ENCODE measurements around the gene HNRNPH3. TPM values are rescaled to one million over a fixed set of nuclear protein-coding genes. Genes with fewer than 3 reads are reported as not detected.

Gene HNRNPH3, protein sequence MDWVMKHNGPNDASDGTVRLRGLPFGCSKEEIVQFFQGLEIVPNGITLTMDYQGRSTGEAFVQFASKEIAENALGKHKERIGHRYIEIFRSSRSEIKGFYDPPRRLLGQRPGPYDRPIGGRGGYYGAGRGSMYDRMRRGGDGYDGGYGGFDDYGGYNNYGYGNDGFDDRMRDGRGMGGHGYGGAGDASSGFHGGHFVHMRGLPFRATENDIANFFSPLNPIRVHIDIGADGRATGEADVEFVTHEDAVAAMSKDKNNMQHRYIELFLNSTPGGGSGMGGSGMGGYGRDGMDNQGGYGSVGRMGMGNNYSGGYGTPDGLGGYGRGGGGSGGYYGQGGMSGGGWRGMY
- polyA plus RNA-seq (2013): 169 and 182 TPM in 2 replicates

DNA sequence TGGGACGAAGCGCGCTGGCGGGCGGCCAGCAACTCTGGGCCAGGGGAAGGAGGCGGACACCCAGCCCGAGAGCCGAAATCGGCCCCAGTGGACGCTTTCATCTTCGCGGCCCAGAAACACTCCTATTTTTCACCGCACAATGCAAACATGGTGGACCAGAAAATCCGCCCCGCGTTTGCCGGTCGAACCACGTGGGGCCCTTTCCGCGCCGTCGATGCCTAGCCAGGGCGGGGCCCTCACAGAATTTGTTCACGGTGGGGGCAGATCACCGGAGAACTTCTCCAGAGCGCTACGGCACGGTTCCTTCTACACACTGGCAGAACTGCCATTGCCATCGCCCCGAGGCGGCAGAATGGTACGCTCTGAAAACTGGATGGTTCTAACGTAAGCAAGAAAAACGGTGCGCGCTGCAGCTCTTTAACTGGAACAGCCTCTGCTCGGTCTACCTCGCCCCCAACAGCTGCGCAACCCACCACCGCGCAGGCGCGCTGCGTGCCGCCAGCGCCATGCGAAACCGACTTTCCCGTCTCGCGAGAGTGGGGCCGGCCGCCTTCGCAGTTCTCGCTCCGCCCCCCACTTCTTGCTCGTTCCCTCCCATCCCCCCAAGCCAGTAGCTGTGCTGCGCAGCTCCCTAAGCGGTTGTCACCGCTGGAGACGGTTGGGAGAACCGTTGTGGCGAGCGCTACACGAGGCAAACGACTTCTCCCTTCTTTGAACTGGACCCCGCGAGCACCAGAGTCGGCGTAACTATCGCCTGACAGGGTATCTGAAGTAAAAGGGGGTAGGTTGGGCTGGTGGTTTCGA is at the start of gene HNRNPH3:
HNRNPH3 (plus strand) TSS at position 610 of the 804 bp plus-strand sequence. CDS start 5,158 bp downstream, outside the sequence.
- Histone ChIP-seq H3K27ac (ENCODE audit: low read depth, low read length) (peak within 1 kb of the TSS; percentile 95), H4K91ac (ENCODE audit: low read depth, low read length) (peak within 1 kb of the TSS; percentile 90), H3K9ac (ENCODE audit: low read length) (peak within 1 kb of the TSS; percentile 99), H3K79me1 (ENCODE audit: low read length) (peaks cover 18% of the 10 kb centered on the region), H2BK120ac (ENCODE audit: insufficient read depth, low read length, poor library complexity) (peak within 1 kb of the TSS; percentile 75), H3K4me1 (ENCODE audit: control insufficient read depth in 1 of 2, insufficient read depth in 2 of 2, low read length in 2 of 2) (peaks cover 6 to 7% of the 10 kb centered on the region in 2 experiments), H3K4me2 (ENCODE audit: low read length) (peak within 1 kb of the TSS; percentile 83), H3K9me3 (ENCODE audit: insufficient read depth, low read depth, low read length) (no peaks in the 10 kb centered on the region), H4K12ac (ENCODE audit: low read depth, low read length) (peak within 1 kb of the TSS; percentile 99), H3K14ac (ENCODE audit: low read length) (peak within 1 kb of the TSS; percentile 94), H3K36me3 (ENCODE audit: control insufficient read depth in 1 of 2, insufficient read depth in 2 of 2, low read length in 2 of 2) (peaks cover 0 to 2% of the 10 kb centered on the region in 2 experiments), H3K4ac (ENCODE audit: low read depth, low read length) (peak within 1 kb of the TSS; percentile 87), H2AK5ac (ENCODE audit: low read length) (peak within 1 kb of the TSS; percentile 94), H3K4me3 (ENCODE audit: low read depth, low read length) (peak within 1 kb of the TSS; percentile 93), H2BK5ac (ENCODE audit: low read depth, low read length, poor library complexity) (peak within 1 kb of the TSS; percentile 81), H2AFZ (ENCODE audit: insufficient read depth, low read length, poor library complexity) (peak within 1 kb of the TSS; percentile 73), H3K18ac (ENCODE audit: low read length) (peak within 1 kb of the TSS; percentile 89), H4K8ac (ENCODE audit: low read depth, low read length) (peak within 1 kb of the TSS; percentile 90), H3K79me2 (ENCODE audit: control insufficient read depth, insufficient read depth, low read length, poor library complexity) (peaks cover 19% of the 10 kb centered on the region), H2BK12ac (ENCODE audit: low read length) (no peak within 1 kb of the TSS), H3K23ac (ENCODE audit: low read length) (no peak within 1 kb of the TSS), H3K27me3 (ENCODE audit: insufficient read depth, low read length) (no peaks in the 10 kb centered on the region)
- WGBS (ENCODE audit: extremely low coverage, insufficient coverage, insufficient read length): no CpG with 5 or more reads among the region's 73 CpGs
- DNase-seq: peak; percentile 98 to 100

DNA sequence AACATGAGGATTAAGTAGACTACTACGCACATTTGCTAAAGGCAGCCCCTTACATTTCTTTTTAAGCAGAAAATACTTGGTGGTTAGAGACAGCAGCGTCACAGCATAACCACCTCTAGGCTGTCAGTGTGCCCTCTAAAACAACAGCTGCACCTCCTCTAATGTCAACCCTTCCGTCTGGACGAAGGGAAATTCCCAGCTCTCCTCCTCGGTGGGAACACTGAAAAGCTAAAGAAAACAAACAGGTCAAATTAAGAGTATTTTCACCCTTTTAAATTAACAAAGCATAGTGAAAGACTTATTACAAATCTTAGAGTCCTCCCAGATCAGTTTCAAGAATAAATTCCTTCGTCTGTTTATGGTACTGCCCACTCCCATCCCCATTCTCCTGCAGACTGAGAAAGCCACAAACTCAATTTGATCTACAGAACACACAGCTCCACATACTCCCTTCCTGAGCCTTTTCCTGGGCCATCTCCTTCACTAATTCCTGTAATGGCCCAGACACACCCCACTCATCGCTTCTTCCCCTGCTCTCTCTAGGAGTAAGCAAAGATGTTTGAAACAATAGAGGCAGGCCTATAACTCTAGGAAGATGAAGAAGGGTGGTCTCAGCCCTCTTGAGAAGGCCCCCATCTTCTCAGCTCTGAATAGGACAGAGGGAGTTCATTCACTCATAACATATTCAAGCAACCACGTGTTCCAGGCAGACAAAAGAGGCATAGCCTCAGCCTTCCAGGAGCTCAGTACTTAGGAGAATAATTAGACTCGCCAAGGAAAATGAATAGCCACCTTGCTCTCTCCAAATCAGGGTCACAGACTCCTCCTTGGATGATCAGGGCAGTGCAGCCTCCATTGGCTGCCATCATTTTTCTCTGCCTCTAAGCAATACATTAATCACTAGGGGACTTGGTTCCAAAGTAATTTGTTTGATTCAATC is 47.5 kb upstream of the HNRNPH3 start:
- Histone ChIP-seq H3K36me3 (ENCODE audit: control insufficient read depth in 1 of 2, insufficient read depth in 2 of 2, low read length in 2 of 2) (no peaks in the 10 kb centered on the region), H3K23ac (ENCODE audit: low read length) (no peak overlapping the region), H3K4me1 (ENCODE audit: control insufficient read depth in 1 of 2, insufficient read depth in 2 of 2, low read length in 2 of 2) (no peaks in the 10 kb centered on the region), H2BK120ac (ENCODE audit: insufficient read depth, low read length, poor library complexity) (no peak overlapping the region), H4K91ac (ENCODE audit: low read depth, low read length) (no peak overlapping the region), H3K4me2 (ENCODE audit: low read length) (no peak overlapping the region), H4K8ac (ENCODE audit: low read depth, low read length) (no peak overlapping the region), H2BK5ac (ENCODE audit: low read depth, low read length, poor library complexity) (no peak overlapping the region), H2AK5ac (ENCODE audit: low read length) (no peak overlapping the region), H3K14ac (ENCODE audit: low read length) (no peak overlapping the region), H3K4me3 (ENCODE audit: low read depth, low read length) (no peak overlapping the region), H3K9ac (ENCODE audit: low read length) (no peak overlapping the region), H4K12ac (ENCODE audit: low read depth, low read length) (no peak overlapping the region), H3K79me1 (ENCODE audit: low read length) (no peaks in the 10 kb centered on the region), H3K79me2 (ENCODE audit: control insufficient read depth, insufficient read depth, low read length, poor library complexity) (no peaks in the 10 kb centered on the region), H3K27ac (ENCODE audit: low read depth, low read length) (no peak overlapping the region), H3K9me3 (ENCODE audit: insufficient read depth, low read depth, low read length) (no peaks in the 10 kb centered on the region), H3K18ac (ENCODE audit: low read length) (no peak overlapping the region), H2BK12ac (ENCODE audit: low read length) (no peak overlapping the region), H3K27me3 (ENCODE audit: insufficient read depth, low read length) (no peaks in the 10 kb centered on the region), H2AFZ (ENCODE audit: insufficient read depth, low read length, poor library complexity) (no peak overlapping the region), H3K4ac (ENCODE audit: low read depth, low read length) (no peak overlapping the region)
- WGBS (ENCODE audit: extremely low coverage, insufficient coverage, insufficient read length): no CpG with 5 or more reads among the region's 9 CpGs
- no peak for DNase-seq

DNA sequence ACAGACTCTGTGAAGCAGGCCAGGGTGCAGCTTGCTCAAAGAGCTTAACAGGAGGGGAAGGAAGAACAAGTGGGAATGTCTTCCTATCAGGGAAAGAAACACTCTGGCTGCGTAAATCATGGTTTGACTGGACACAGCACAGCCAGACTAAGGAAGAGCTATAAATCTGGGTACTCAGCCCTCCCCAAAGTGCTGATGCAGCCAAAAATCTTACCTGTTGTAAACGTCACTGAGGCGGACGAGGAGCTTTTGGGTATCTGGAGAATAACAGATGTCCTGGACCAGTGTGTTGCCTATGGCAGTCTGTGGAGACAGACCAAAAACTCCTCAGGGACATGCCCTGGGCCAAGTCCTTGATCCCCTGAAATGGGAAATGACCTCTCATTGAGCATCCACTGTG is 43.1 kb upstream of the HNRNPH3 start:
- H3K79me2 ChIP-seq (ENCODE audit: control insufficient read depth, insufficient read depth, low read length, poor library complexity): no peaks in the 10 kb centered on the region
- no peak overlapping the region for H2BK12ac ChIP-seq (ENCODE audit: low read length)
- H2AFZ ChIP-seq (ENCODE audit: insufficient read depth, low read length, poor library complexity): no peak overlapping the region
- no peak overlapping the region for H3K4me3 ChIP-seq (ENCODE audit: low read depth, low read length)
- H3K36me3 ChIP-seq (ENCODE audit: control insufficient read depth in 1 of 2, insufficient read depth in 2 of 2, low read length in 2 of 2): no peaks in the 10 kb centered on the region
- H2BK5ac ChIP-seq (ENCODE audit: low read depth, low read length, poor library complexity): no peak overlapping the region
- no peak overlapping the region for H4K12ac ChIP-seq (ENCODE audit: low read depth, low read length)
- no peak for DNase-seq
- no CpG with 5 or more reads among the region's 4 CpGs for WGBS (ENCODE audit: extremely low coverage, insufficient coverage, insufficient read length)
- no peak overlapping the region for H3K4ac ChIP-seq (ENCODE audit: low read depth, low read length)
- no peak overlapping the region for H4K91ac ChIP-seq (ENCODE audit: low read depth, low read length)
- H2AK5ac ChIP-seq (ENCODE audit: low read length): no peak overlapping the region
- H3K9ac ChIP-seq (ENCODE audit: low read length): no peak overlapping the region
- no peaks in the 10 kb centered on the region for H3K79me1 ChIP-seq (ENCODE audit: low read length)
- no peaks in the 10 kb centered on the region for H3K27me3 ChIP-seq (ENCODE audit: insufficient read depth, low read length)
- H3K23ac ChIP-seq (ENCODE audit: low read length): no peak overlapping the region
- no peak overlapping the region for H3K27ac ChIP-seq (ENCODE audit: low read depth, low read length)
- no peak overlapping the region for H3K18ac ChIP-seq (ENCODE audit: low read length)
- no peaks in the 10 kb centered on the region for H3K9me3 ChIP-seq (ENCODE audit: insufficient read depth, low read depth, low read length)
- no peak overlapping the region for H2BK120ac ChIP-seq (ENCODE audit: insufficient read depth, low read length, poor library complexity)
- H3K4me1 ChIP-seq (ENCODE audit: control insufficient read depth in 1 of 2, insufficient read depth in 2 of 2, low read length in 2 of 2): no peaks in the 10 kb centered on the region
- H3K4me2 ChIP-seq (ENCODE audit: low read length): no peak overlapping the region
- no peak overlapping the region for H4K8ac ChIP-seq (ENCODE audit: low read depth, low read length)
- H3K14ac ChIP-seq (ENCODE audit: low read length): no peak overlapping the region

DNA sequence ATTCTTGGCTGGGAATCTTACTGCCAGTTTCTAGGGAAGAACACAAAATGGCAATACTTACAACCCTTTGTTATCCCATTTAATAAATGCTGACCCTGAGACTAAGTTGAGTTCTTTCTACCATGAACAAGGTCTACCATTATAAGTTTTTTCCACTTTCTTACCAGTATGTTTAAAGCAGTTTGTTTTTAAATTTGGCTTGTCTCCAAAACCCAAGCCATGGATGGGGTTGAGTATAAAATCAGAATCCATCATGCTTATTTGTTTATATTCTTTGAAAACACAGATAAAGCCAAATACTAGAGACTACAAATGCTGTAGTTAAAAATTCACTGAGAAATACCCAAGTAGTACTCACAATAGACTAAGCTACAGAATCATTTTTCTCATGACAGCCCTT is 41.1 kb upstream of the HNRNPH3 start:
- no peak overlapping the region for H3K14ac ChIP-seq (ENCODE audit: low read length)
- H2AK5ac ChIP-seq (ENCODE audit: low read length): no peak overlapping the region
- no peak overlapping the region for H3K4ac ChIP-seq (ENCODE audit: low read depth, low read length)
- H3K18ac ChIP-seq (ENCODE audit: low read length): no peak overlapping the region
- no peaks in the 10 kb centered on the region for H3K27me3 ChIP-seq (ENCODE audit: insufficient read depth, low read length)
- no peaks in the 10 kb centered on the region for H3K4me1 ChIP-seq (ENCODE audit: control insufficient read depth in 1 of 2, insufficient read depth in 2 of 2, low read length in 2 of 2)
- H2BK12ac ChIP-seq (ENCODE audit: low read length): no peak overlapping the region
- no peaks in the 10 kb centered on the region for H3K79me2 ChIP-seq (ENCODE audit: control insufficient read depth, insufficient read depth, low read length, poor library complexity)
- no peak overlapping the region for H3K23ac ChIP-seq (ENCODE audit: low read length)
- DNase-seq: no peak
- H3K79me1 ChIP-seq (ENCODE audit: low read length): no peaks in the 10 kb centered on the region
- H3K9ac ChIP-seq (ENCODE audit: low read length): no peak overlapping the region
- H3K36me3 ChIP-seq (ENCODE audit: control insufficient read depth in 1 of 2, insufficient read depth in 2 of 2, low read length in 2 of 2): no peaks in the 10 kb centered on the region
- H4K91ac ChIP-seq (ENCODE audit: low read depth, low read length): no peak overlapping the region
- H4K8ac ChIP-seq (ENCODE audit: low read depth, low read length): no peak overlapping the region
- no peak overlapping the region for H3K4me3 ChIP-seq (ENCODE audit: low read depth, low read length)
- H2AFZ ChIP-seq (ENCODE audit: insufficient read depth, low read length, poor library complexity): no peak overlapping the region
- no peak overlapping the region for H3K27ac ChIP-seq (ENCODE audit: low read depth, low read length)
- no peak overlapping the region for H2BK120ac ChIP-seq (ENCODE audit: insufficient read depth, low read length, poor library complexity)
- no peak overlapping the region for H2BK5ac ChIP-seq (ENCODE audit: low read depth, low read length, poor library complexity)
- no peak overlapping the region for H4K12ac ChIP-seq (ENCODE audit: low read depth, low read length)
- H3K9me3 ChIP-seq (ENCODE audit: insufficient read depth, low read depth, low read length): no peaks in the 10 kb centered on the region
- no peak overlapping the region for H3K4me2 ChIP-seq (ENCODE audit: low read length)
